Neural cell (in vitro differentiated cells): ENCODE data around the gene LRWD1. TPM values are rescaled to one million over a fixed set of nuclear protein-coding genes. Genes with fewer than 3 reads are reported as not detected.

Source experiments
- H2AFZ ChIP-seq: fragments of 200-600, 300-800 bp; sonication (generic), shearing (Covaris generic); 2 replicates; pipeline ENCODE4 v1.6.0; 2014; ENCODE audit warnings: low read depth, mild to moderate bottlenecking, antibody characterized with exemption, low read length, moderate library complexity
- H3F3A ChIP-seq: fragments of 200-600 bp; shearing (Covaris generic); 2 replicates; pipeline ENCODE4 v1.6.1; 2016; ENCODE audit warnings: mild to moderate bottlenecking, moderate library complexity, mixed read lengths, antibody characterized with exemption, low read length; ENCODE audit not compliant: insufficient read depth, poor library complexity, severe bottlenecking
- H3K27ac ChIP-seq: fragments of 200-600, 300-800 bp; sonication (generic), shearing (Covaris generic); 2 replicates; pipeline ENCODE4 v1.5.1; 2014; ENCODE audit warnings: mild to moderate bottlenecking, low read length, moderate library complexity
- H3K27me3 ChIP-seq: fragments of 300-800, 200-600 bp; sonication (generic), shearing (Covaris generic); 2 replicates; pipeline ENCODE4 v1.6.0; 2014; ENCODE audit warnings: mild to moderate bottlenecking, low read depth, low read length, moderate library complexity; ENCODE audit not compliant: insufficient read depth
- H3K36me3 ChIP-seq: fragments of 300-800, 200-600 bp; sonication (generic), shearing (Covaris generic); 2 replicates; pipeline ENCODE4 v1.5.1; 2014; ENCODE audit warnings: mild to moderate bottlenecking, antibody characterized with exemption, low read length, moderate library complexity; ENCODE audit not compliant: insufficient read depth
- H3K4me2 ChIP-seq: fragments of 300-800, 200-600 bp; sonication (generic), shearing (Covaris generic); 2 replicates; pipeline ENCODE4 v1.6.0; 2014; ENCODE audit warnings: mild to moderate bottlenecking, low read length
- H3K4me3 ChIP-seq: fragments of 300-800, 200-600 bp; sonication (generic), shearing (Covaris generic); 2 replicates; pipeline ENCODE4 v1.5.1; 2014; ENCODE audit warnings: mild to moderate bottlenecking, low read length, moderate library complexity
- H3K79me2 ChIP-seq: fragments of 200-600 bp; shearing (Covaris generic); replicated peaks from 2 replicates; pipeline ENCODE4 v1.6.0; 2014; ENCODE audit warnings: mild to moderate bottlenecking, low read length, moderate library complexity; ENCODE audit not compliant: insufficient read depth
- H3K9ac ChIP-seq: fragments of 300-800, 200-600 bp; sonication (generic), shearing (Covaris generic); 2 replicates; pipeline ENCODE4 v1.6.1; 2016; ENCODE audit warnings: mild to moderate bottlenecking, low read length, mixed read lengths
- H3K9me2 ChIP-seq: fragments of 200-600 bp; shearing (Covaris generic); 2 replicates; pipeline ENCODE4 v1.6.1; 2016; ENCODE audit warnings: mild to moderate bottlenecking, low read length, mixed read lengths; ENCODE audit not compliant: insufficient read depth
- H3K9me3 ChIP-seq: fragments of 200-600, 300-800 bp; sonication (generic), shearing (Covaris generic); 2 replicates; pipeline ENCODE4 v1.6.1; 2016; ENCODE audit warnings: mild to moderate bottlenecking, mixed run types, low read length, moderate library complexity, mixed read lengths
- H4K20me1 ChIP-seq: fragments of 200-600 bp; shearing (Covaris generic); 2 replicates; pipeline ENCODE4 v1.6.1; 2016; ENCODE audit warnings: mild to moderate bottlenecking, mixed run types; ENCODE audit not compliant: insufficient read depth
- EP300 ChIP-seq: fragments of 450-650 bp; conservative IDR thresholded peaks from 2 replicates; pipeline ENCODE4 v1.6.1; 2014; ENCODE audit warnings: antibody characterized with exemption, mild to moderate bottlenecking, moderate library complexity; ENCODE audit not compliant: poor library complexity, severe bottlenecking
- EZH2 ChIP-seq: fragments of 200-600, 300-800 bp; shearing (Covaris generic), sonication (generic); IDR thresholded peaks from 2 replicates; pipeline ENCODE4 v1.6.1; 2014; ENCODE audit warnings: antibody characterized with exemption, low read length, borderline replicate concordance, mild to moderate bottlenecking; ENCODE audit not compliant: insufficient read depth, poor library complexity, severe bottlenecking
- MXI1 ChIP-seq: fragments of 450-650 bp; conservative IDR thresholded peaks from 2 replicates; pipeline ENCODE4 v1.6.1; 2014; ENCODE audit warnings: antibody characterized with exemption, mild to moderate bottlenecking; ENCODE audit not compliant: poor library complexity, severe bottlenecking
- POLR2AphosphoS5 ChIP-seq: IDR thresholded peaks from 2 replicates; pipeline ENCODE4 v1.6.1; 2012
- RAD21 ChIP-seq: fragments of 450-650 bp; conservative IDR thresholded peaks from 2 replicates; pipeline ENCODE4 v1.6.1; 2014; ENCODE audit warnings: antibody characterized with exemption, mild to moderate bottlenecking, moderate library complexity
- SMC3 ChIP-seq: fragments of 450-650 bp; conservative IDR thresholded peaks from 2 replicates; pipeline ENCODE4 v1.6.1; 2014; ENCODE audit warnings: antibody characterized with exemption, mild to moderate bottlenecking, moderate library complexity; ENCODE audit not compliant: poor library complexity
- TAF1 ChIP-seq: IDR thresholded peaks from 2 replicates; pipeline ENCODE4 v1.6.1; 2012; ENCODE audit warnings: low read depth
- polyA plus RNA-seq: library from polyadenylated mRNA; depleted of rRNA; stranded (reverse); fragments of >200 nt; gene quantifications from 2 replicates; pipeline ENCODE4 v1.2.3, GENCODE V29; 2014
- TF ChIP-seq, protein P1 (sequence below): fragments of 450-650 bp; IDR thresholded peaks from 2 replicates; pipeline ENCODE4 v1.5.1; 2014; ENCODE audit warnings: antibody characterized with exemption, mild to moderate bottlenecking, moderate library complexity; ENCODE audit not compliant: poor library complexity, severe bottlenecking
- TF ChIP-seq, protein P2 (sequence below): IDR thresholded peaks from 2 replicates; pipeline ENCODE4 v1.6.1; 2012; ENCODE audit warnings: borderline replicate concordance

LRWD1 gene
- polyA plus RNA-seq, 1 donor from 2014 or later = 85.5 TPM

DNA sequence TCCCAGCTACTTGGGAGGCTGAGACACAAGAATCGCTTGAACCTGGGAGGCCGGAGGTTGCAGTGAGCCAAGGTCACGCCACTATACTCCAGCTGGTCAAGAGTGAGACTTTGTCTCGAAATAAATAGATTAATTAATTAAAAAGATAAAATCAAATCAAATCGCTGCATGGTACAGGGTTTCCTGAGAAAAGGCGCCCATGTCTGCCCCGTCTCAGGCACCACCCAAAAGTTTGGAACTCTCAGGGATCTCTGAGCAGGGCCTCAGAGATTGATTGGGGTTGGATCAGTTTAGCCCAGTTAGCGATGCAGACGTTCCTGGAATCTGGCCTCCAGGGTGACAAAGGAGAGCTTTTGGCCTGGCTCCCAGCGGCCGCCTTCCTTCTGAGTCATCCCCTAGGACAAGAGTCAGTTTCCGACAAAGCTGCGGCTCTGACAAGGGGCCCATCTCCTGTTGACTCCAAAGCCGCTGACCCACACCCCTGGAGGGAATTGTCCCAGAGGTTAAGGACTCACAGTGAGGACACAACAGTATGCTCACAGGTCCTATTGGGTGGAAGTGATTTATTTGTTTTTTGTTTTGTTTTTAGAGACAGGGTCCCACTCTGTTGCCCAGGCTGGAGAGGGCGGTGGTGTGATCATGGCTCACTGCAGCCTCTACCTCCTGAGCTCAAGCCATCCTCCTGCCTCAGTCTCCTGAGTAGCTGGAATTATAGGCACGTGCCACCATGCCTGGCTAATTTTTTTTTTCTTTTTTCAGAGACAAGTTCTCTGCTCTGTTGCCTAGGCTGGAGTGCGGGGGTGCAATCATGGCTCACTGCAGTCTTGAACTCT is 24.6 kb upstream of the LRWD1 start:
- H3K4me2 ChIP-seq = no peak overlapping the region
- H3K9ac ChIP-seq = no peak overlapping the region
- H3K36me3 ChIP-seq = no peaks in the 10 kb centered on the region
- H4K20me1 ChIP-seq = no peaks in the 10 kb centered on the region
- no peak overlapping the region for H2AFZ ChIP-seq
- H3K27ac ChIP-seq = no peak overlapping the region
- H3K9me3 ChIP-seq = no peaks in the 10 kb centered on the region
- no peak overlapping the region for H3K4me3 ChIP-seq
- no peaks in the 10 kb centered on the region for H3K9me2 ChIP-seq
- no peaks in the 10 kb centered on the region for H3K27me3 ChIP-seq
- TF ChIP-seq, protein P1, sequence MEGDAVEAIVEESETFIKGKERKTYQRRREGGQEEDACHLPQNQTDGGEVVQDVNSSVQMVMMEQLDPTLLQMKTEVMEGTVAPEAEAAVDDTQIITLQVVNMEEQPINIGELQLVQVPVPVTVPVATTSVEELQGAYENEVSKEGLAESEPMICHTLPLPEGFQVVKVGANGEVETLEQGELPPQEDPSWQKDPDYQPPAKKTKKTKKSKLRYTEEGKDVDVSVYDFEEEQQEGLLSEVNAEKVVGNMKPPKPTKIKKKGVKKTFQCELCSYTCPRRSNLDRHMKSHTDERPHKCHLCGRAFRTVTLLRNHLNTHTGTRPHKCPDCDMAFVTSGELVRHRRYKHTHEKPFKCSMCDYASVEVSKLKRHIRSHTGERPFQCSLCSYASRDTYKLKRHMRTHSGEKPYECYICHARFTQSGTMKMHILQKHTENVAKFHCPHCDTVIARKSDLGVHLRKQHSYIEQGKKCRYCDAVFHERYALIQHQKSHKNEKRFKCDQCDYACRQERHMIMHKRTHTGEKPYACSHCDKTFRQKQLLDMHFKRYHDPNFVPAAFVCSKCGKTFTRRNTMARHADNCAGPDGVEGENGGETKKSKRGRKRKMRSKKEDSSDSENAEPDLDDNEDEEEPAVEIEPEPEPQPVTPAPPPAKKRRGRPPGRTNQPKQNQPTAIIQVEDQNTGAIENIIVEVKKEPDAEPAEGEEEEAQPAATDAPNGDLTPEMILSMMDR = no peak
- TF ChIP-seq, protein P2, sequence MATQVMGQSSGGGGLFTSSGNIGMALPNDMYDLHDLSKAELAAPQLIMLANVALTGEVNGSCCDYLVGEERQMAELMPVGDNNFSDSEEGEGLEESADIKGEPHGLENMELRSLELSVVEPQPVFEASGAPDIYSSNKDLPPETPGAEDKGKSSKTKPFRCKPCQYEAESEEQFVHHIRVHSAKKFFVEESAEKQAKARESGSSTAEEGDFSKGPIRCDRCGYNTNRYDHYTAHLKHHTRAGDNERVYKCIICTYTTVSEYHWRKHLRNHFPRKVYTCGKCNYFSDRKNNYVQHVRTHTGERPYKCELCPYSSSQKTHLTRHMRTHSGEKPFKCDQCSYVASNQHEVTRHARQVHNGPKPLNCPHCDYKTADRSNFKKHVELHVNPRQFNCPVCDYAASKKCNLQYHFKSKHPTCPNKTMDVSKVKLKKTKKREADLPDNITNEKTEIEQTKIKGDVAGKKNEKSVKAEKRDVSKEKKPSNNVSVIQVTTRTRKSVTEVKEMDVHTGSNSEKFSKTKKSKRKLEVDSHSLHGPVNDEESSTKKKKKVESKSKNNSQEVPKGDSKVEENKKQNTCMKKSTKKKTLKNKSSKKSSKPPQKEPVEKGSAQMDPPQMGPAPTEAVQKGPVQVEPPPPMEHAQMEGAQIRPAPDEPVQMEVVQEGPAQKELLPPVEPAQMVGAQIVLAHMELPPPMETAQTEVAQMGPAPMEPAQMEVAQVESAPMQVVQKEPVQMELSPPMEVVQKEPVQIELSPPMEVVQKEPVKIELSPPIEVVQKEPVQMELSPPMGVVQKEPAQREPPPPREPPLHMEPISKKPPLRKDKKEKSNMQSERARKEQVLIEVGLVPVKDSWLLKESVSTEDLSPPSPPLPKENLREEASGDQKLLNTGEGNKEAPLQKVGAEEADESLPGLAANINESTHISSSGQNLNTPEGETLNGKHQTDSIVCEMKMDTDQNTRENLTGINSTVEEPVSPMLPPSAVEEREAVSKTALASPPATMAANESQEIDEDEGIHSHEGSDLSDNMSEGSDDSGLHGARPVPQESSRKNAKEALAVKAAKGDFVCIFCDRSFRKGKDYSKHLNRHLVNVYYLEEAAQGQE = no peak
- no peak for TF ChIP-seq EZH2
- no peak for TF ChIP-seq MXI1
- TF ChIP-seq RAD21 = no peak
- no peak for TF ChIP-seq EP300
- TF ChIP-seq POLR2AphosphoS5 = no peak
- TF ChIP-seq SMC3 = no peak
- TF ChIP-seq TAF1 = no peak
- H3K79me2 ChIP-seq = no peaks in the 10 kb centered on the region
- H3F3A ChIP-seq = no peaks in the 10 kb centered on the region

DNA sequence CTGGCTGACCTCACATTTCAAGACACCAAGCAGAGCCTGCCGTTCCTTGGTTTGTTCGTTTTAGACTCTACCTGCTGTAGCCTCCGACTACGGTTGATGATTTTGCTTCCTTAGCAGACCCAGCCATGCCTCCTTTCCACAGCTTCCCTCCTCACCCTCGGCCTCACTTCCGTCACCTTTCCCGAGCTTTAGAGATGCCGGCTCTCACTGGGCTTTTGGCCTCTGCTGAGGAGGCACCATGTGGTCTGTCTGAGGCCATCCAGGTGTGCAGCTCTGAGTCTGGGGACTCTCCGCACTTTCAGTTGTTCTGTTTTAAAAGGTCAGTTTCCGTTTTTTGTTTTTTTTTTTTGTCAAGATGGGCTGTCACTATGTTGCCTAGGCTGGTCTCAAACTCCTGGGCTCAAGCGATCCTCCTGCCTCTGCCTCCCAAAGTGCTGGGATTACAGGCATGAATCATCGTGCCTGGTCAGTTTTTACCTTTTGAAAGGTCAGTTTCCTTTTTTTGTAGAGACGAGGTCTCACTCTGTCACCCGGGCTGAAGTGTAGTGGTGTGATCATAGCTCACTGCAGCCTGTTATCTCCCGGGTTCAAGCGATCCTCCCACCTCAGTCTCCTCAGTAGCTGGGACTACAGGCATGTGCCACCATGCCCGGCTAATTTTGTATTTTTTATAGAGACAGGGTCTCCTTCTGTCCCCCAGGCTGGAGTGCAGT is 19.7 kb upstream of the LRWD1 start:
- Histone ChIP-seq H3K79me2 (no peaks in the 10 kb centered on the region), H3K27me3 (no peaks in the 10 kb centered on the region), H2AFZ (no peak overlapping the region), H3F3A (no peaks in the 10 kb centered on the region), H3K9me3 (no peaks in the 10 kb centered on the region), H3K4me3 (no peak overlapping the region), H4K20me1 (no peaks in the 10 kb centered on the region), H3K4me2 (no peak overlapping the region), H3K36me3 (no peaks in the 10 kb centered on the region), H3K27ac (no peak overlapping the region), H3K9ac (no peak overlapping the region), H3K9me2 (no peaks in the 10 kb centered on the region)
- no peak for TF ChIP-seq RAD21
- TF ChIP-seq, protein P2 = no peak
- no peak for TF ChIP-seq EP300
- TF ChIP-seq SMC3 = no peak
- TF ChIP-seq TAF1 = no peak
- TF ChIP-seq MXI1 = no peak
- TF ChIP-seq, protein P1 = no peak
- TF ChIP-seq EZH2 = no peak
- no peak for TF ChIP-seq POLR2AphosphoS5
